Activated CD4-positive, CD25-positive, alpha-beta regulatory T cell treated with anti-CD3 and anti-CD28 coated beads, Interleukin-2, amount 50 U/mL, for 24 hours (primary cell): ENCODE data around the gene EED.
"Not testable (repeated sequence)": the region's sequence is repeated elsewhere in the genome, so short reads cannot be mapped to it uniquely, and the experiment has no call there.

Experiments used
- ATAC-seq, 2 donors: fragments of 150-1000 bp; cut with Tn5 transposase; one replicate each; pipeline ENCODE4 v1.10.0; 2021; ENCODE audit warnings: mild to moderate bottlenecking in 1 of 2, moderate library complexity in 1 of 2

The EED gene

GRCh38 chr11:86249307-86250098, 5.0 kb downstream of the EED start:
- ATAC-seq = no peak

GRCh38 chr11:86251345-86251744, 6.8 kb downstream of the EED start:
- peak in 1 of 2 donors; percentile 46 for ATAC-seq

GRCh38 chr11:86255896-86256295, 11.3 kb downstream of the EED start:
- peak in 1 of 2 donors; percentile 35 for ATAC-seq

GRCh38 chr11:86256608-86257007, 12.1 kb downstream of the EED start:
- no peak for ATAC-seq

GRCh38 chr11:86257446-86257845, 12.9 kb downstream of the EED start:
- no peak for ATAC-seq

GRCh38 chr11:86259730-86260129, 15.2 kb downstream of the EED start:
- ATAC-seq = no peak

GRCh38 chr11:86261328-86261727, 16.8 kb downstream of the EED start:
- no peak for ATAC-seq

- ATAC-seq = no peak
Observed at GRCh38 chr11:86262387-86262786, 17.8 kb downstream of the EED start.

GRCh38 chr11:86264649-86265048, 20.1 kb downstream of the EED start:
- no peak for ATAC-seq

GRCh38 chr11:86265194-86265593, 20.6 kb downstream of the EED start:
- peak in 1 of 2 donors; percentile 58 for ATAC-seq

GRCh38 chr11:86269645-86270044, 25.1 kb downstream of the EED start:
- ATAC-seq = no peak

- ATAC-seq = no peak
Observed at GRCh38 chr11:86274503-86274902, 29.9 kb downstream of the EED start.

GRCh38 chr11:86274999-86275398, 30.4 kb downstream of the EED start:
- ATAC-seq = no peak

- peak; percentile 32 to 41 for ATAC-seq
Observed at GRCh38 chr11:86275493-86276370, 31.2 kb downstream of the EED start.

GRCh38 chr11:86277741-86278140, 33.2 kb downstream of the EED start:
- ATAC-seq = no peak

- ATAC-seq = no peak
Observed at GRCh38 chr11:86278226-86278625, 33.7 kb downstream of the EED start.

- ATAC-seq = no peak
Observed at GRCh38 chr11:86279747-86280146, 35.2 kb downstream of the EED start.

- ATAC-seq = peak; percentile 62 to 63
Observed at GRCh38 chr11:86287468-86287796, 42.9 kb downstream of the EED start.

GRCh38 chr11:86288776-86289507, 44.4 kb downstream of the EED start:
- ATAC-seq = no peak

- not testable (repeated sequence) for ATAC-seq
Observed at GRCh38 chr11:86289508-86290280, 45.1 kb downstream of the EED start.

GRCh38 chr11:86291466-86292262, 47.1 kb downstream of the EED start:
- ATAC-seq = peak; percentile 58 to 63
